GM12875 (cell line): ENCODE measurements around the gene FA2H.

ENCODE experiments used
- H3K4me3 ChIP-seq: one replicate; pipeline ENCODE4 v1.5.1; 2011; ENCODE audit warnings: low read depth, low read length, control low read depth
- TF ChIP-seq, protein P1 (sequence below): IDR thresholded peaks from 2 replicates; pipeline ENCODE4 v1.5.1; 2011; ENCODE audit warnings: low read depth, mild to moderate bottlenecking, control low read depth, inconsistent platforms, low read length, moderate library complexity, borderline replicate concordance; ENCODE audit not compliant: insufficient read depth

Gene FA2H

DNA sequence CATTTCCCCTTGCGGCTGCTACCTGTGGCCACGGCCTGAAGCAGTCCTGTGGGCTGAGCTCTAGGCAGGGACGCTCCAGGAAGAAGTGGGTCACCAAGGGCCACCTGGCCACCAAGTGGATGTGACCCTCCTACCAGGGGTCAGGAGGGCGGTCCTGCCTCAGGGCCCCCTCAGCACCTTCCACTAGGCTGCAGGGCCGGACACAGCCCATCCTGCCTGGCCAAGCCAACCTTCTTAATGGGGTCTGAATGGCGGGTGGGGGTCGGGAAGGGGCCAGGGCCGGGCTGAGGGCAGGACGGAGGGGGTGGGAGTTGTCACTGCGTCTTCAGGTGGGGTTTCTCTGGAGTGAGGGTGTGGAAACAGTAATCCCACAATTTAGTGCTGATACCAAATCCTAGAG lies 60.7 kb downstream of the FA2H start:
- TF ChIP-seq, protein P1, sequence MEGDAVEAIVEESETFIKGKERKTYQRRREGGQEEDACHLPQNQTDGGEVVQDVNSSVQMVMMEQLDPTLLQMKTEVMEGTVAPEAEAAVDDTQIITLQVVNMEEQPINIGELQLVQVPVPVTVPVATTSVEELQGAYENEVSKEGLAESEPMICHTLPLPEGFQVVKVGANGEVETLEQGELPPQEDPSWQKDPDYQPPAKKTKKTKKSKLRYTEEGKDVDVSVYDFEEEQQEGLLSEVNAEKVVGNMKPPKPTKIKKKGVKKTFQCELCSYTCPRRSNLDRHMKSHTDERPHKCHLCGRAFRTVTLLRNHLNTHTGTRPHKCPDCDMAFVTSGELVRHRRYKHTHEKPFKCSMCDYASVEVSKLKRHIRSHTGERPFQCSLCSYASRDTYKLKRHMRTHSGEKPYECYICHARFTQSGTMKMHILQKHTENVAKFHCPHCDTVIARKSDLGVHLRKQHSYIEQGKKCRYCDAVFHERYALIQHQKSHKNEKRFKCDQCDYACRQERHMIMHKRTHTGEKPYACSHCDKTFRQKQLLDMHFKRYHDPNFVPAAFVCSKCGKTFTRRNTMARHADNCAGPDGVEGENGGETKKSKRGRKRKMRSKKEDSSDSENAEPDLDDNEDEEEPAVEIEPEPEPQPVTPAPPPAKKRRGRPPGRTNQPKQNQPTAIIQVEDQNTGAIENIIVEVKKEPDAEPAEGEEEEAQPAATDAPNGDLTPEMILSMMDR, result no peak
- H3K4me3 ChIP-seq, result no peak overlapping the region

DNA sequence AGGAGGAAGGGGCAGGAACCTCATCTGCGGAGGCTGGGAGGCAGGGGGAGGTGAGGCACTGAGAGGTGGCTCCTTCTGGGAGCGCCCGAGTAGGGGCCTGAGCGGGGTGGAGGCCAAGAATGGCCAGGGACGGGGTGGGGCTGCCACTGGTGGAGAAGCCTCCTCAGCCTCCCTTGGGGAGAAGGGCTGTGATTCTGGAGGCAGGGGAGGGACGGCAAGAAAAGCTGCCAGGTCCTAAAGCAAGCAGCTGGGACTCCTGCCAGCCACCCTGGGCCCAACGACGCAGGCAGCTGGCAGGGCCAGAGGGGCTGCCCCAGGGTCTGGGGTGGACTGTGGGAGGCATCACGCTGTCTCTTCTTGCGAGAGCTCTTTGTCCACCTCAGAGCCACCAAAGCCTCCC lies 61.3 kb downstream of the FA2H start:
- no peak overlapping the region for H3K4me3 ChIP-seq
- TF ChIP-seq, protein P1, result no peak

DNA sequence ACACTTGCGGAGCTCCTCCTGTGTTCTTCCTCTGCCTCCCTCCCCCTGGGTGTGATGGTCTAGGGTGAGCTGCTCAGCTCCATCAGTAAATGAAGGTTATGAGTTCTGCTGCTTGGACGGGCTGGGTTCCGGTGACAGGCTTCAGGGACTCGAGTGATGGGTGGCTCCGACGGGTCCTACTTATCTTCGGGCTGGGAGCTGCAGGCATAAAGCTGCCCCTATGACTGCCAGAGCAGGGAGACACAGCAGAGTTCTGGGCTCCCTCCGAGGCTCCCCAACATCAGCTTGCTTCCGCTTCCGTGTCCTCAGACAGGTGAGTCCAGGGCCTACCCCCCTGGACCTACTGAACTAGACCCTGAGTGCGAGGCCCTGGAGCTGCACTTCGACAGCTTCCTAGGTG lies 62.7 kb downstream of the FA2H start:
- TF ChIP-seq, protein P1, result no peak
- H3K4me3 ChIP-seq, result no peak overlapping the region

DNA sequence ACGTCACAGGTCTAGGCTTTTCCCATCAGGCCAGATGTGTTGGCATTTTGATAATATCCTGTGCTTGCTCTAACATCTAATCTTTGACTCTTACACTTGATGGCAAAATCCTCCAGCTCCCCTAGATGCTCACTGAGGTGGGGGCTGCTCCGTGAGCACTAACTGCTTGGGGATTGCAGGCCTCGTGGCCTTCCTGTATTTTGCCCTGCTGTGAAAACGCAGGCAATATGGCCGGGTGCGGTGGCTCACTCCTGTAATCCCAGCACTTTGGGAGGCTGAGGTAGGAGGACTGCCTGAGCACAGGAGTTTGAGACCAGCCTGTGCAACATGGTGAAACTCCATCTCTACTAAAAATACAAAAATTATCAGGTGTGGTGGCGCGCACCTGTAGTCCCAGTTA lies 64.2 kb downstream of the FA2H start:
- no peak overlapping the region for H3K4me3 ChIP-seq
- TF ChIP-seq, protein P1, result no peak

DNA sequence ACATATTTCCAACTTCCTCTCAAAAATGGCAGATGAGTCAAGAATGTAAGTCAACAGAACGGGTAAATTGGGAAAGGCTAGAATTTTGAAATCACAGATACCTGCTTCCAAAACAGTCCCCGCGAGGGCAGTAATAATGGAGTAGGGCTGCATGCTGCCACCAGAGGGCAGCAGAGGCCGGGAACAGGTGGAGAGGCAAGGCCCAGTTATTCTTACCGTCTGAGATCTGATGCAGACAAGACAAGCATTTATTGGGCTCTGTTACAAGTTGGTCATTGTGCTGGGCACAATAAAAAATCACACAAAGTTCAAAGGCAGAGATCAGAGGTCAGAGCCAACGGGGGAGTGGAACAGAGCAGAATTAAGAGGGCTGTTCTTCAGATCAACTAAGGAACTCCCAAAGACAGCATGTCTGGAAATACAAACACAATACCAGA lies 65.2 kb downstream of the FA2H start:
- no peak overlapping the region for H3K4me3 ChIP-seq
- TF ChIP-seq, protein P1, result peak; percentile 82

DNA sequence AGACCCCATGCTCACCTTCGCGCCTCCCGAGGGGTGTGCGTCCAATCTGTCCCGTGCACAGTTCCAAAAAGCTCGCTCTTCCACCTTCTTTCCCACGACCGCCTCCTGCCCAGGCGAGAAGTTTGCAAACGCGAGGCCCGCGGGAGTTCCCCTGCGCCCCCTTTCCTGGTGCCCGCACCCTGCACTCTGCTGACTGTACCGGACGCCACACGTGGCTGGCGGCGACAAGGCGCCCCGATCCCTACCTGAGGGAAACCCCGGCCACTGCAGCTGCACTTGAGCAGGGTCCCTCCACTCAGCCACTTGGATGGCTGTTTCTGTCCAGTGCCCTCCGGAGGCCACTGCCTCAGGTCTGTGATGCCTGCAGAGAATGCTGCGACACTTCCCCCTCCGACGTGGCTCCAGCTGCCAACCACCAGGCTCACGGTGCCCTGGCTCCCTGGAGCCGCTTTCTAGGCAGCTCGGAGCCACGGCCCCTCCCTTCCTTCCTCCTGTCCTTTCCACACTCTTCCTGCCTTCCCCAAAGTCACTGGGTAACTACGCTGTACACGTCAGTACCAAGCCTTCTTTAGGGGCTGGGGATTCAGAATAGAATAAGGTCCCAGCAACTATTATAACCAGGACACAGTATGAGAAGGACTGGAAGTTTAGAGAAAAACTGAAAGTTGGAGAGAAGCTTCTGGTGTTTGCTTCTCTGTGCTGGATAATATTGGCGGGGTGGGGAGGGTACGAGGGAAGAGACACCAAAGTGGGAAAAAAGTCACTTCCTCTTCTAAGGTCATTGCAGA lies 74.0 kb downstream of the FA2H start, which contains the start of gene MLKL:
Gene MLKL, minus strand, starts transcription at position 425 of the 788 bp plus-strand sequence. CDS start 5,105 bp downstream, outside the sequence.
- H3K4me3 ChIP-seq, result peak within 1 kb of the TSS; percentile 71
- TF ChIP-seq, protein P1, result no peak

DNA sequence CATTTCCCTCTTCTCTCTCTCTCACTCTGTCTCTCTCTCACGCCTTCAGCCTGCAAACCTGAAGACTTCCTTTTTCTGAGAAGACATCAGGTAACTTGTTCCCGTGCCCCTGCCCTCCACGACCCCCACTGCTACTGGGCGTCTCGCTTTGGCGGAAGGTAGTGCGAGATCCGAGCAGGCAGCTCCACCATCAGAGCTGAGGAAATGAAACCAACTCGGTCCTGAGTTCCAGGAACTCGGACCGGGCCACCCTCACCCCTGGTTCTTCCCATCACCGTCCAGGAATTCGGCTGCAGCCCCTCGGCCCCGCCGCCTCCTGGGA lies 74.5 kb downstream of the FA2H start:
- TF ChIP-seq, protein P1, result no peak
- peak overlapping the region; percentile 71 for H3K4me3 ChIP-seq
